ENCODE results near the gene TMEM191C.
"Not testable (repeated sequence)": the region's sequence is repeated elsewhere in the genome, so short reads cannot be mapped to it uniquely, and the experiment has no call there.

DNA sequence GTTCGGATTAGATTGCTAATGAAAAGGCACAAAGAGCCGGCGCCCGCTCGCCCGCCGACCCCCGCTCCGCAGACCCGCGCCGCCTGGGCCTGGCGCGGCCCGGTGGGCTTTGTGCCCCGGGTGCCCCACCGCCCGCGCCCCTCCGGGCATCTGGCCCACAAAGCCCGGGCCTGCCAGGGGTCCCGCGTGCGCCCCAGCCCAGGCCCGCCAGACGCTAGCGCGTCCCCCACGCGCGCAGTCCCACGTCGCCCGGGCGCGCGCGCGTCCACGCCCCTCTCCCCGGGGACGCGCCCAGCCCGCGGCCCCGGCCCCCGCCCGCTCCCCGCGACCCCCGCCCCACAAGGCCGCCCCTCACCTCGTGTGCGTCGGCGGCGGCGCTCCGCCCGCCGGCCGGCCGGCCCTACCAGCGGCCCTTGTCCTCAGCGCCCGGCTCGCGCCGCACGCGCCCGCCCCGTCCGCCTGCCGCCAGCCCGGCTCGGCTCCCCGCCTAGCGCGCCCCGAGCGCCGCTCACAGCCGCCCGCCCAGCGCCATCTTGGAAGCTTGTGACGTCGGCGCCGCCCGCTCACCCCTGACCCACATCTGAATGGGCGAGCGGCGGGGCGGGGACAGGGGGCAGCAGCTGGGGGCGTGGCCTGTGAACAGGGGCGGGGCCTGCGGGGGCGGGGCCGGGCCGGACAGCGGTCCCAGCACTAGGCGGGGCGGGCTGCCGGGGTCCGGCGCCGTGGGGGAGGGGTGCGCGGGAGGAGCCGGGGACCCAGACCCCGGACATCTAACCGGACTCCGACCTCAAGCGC, 50.0 kb downstream of the TMEM191C start:
- TF ChIP-seq, protein P1, sequence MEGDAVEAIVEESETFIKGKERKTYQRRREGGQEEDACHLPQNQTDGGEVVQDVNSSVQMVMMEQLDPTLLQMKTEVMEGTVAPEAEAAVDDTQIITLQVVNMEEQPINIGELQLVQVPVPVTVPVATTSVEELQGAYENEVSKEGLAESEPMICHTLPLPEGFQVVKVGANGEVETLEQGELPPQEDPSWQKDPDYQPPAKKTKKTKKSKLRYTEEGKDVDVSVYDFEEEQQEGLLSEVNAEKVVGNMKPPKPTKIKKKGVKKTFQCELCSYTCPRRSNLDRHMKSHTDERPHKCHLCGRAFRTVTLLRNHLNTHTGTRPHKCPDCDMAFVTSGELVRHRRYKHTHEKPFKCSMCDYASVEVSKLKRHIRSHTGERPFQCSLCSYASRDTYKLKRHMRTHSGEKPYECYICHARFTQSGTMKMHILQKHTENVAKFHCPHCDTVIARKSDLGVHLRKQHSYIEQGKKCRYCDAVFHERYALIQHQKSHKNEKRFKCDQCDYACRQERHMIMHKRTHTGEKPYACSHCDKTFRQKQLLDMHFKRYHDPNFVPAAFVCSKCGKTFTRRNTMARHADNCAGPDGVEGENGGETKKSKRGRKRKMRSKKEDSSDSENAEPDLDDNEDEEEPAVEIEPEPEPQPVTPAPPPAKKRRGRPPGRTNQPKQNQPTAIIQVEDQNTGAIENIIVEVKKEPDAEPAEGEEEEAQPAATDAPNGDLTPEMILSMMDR (IDR thresholded peaks at IDR 0.05; ENCODE audit: low read depth, low read length) = not testable (repeated sequence)
- not testable (repeated sequence) for TF ChIP-seq POLR2A (IDR thresholded peaks at IDR 0.05; ENCODE audit: extremely low read depth, insufficient read length); MYC (IDR thresholded peaks at IDR 0.05; ENCODE audit: low read depth, low read length)

All from NB4 (cell line).